Gastrocnemius medialis (tissue), 4 donors: ENCODE results near the gene MRPS30.
"Not testable (repeated sequence)": the region's sequence is repeated elsewhere in the genome, so short reads cannot be mapped to it uniquely, and the experiment has no call there.

Experiments
- POLR2A ChIP-seq, 2 donors: fragments of 450-650 bp; IDR thresholded peaks; one replicate each; pipeline ENCODE4 v1.6.1; 2017; ENCODE audit warnings: antibody characterized with exemption in 2 of 2, mild to moderate bottlenecking in 2 of 2, moderate library complexity in 2 of 2
- TF ChIP-seq, protein P1 (sequence below), 5 experiments: fragments of 450-650 bp in 3 of 5; fragments of 200-600 bp in 2 of 5; sonication (generic) in 2 of 5; IDR thresholded peaks in 4 of 5; conservative IDR thresholded peaks in 1 of 5; 1 replicate in 4 of 5; 2 replicates in 1 of 5; pipeline ENCODE4 v1.5.1; 2016 to 2019; ENCODE audit warnings: antibody characterized with exemption in 5 of 5, mild to moderate bottlenecking in 3 of 5, moderate library complexity in 3 of 5

GRCh38 chr5:44792031-44792673 lies 16.6 kb upstream of the MRPS30 start:
- TF ChIP-seq, protein P1, sequence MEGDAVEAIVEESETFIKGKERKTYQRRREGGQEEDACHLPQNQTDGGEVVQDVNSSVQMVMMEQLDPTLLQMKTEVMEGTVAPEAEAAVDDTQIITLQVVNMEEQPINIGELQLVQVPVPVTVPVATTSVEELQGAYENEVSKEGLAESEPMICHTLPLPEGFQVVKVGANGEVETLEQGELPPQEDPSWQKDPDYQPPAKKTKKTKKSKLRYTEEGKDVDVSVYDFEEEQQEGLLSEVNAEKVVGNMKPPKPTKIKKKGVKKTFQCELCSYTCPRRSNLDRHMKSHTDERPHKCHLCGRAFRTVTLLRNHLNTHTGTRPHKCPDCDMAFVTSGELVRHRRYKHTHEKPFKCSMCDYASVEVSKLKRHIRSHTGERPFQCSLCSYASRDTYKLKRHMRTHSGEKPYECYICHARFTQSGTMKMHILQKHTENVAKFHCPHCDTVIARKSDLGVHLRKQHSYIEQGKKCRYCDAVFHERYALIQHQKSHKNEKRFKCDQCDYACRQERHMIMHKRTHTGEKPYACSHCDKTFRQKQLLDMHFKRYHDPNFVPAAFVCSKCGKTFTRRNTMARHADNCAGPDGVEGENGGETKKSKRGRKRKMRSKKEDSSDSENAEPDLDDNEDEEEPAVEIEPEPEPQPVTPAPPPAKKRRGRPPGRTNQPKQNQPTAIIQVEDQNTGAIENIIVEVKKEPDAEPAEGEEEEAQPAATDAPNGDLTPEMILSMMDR (IDR thresholded peaks at IDR 0.05 in 4 of 5, conservative IDR thresholded peaks at IDR 0.05 in 1 of 5) = not testable (repeated sequence)
- not testable (repeated sequence) for TF ChIP-seq POLR2A (IDR thresholded peaks at IDR 0.05)
